Endothelial cell (in vitro differentiated cells): ENCODE results near the gene TRRAP. TPM values are rescaled to one million over a fixed set of nuclear protein-coding genes. Genes with fewer than 3 reads are reported as not detected.
A peak's percentile ranks its signal among the peaks of the same experiment; 100 is the strongest.

Source experiments
- DNase-seq: peaks from one replicate; pipeline ENCODE4 v3.0.0; 2021; ENCODE audit warnings: low spot score
- H3K27ac Mint-ChIP-seq: one replicate; pipeline ENCODE4 v1.8.0; 2021; ENCODE audit warnings: mixed read lengths, inconsistent platforms; ENCODE audit not compliant: unreplicated experiment
- H3K27me3 Mint-ChIP-seq: one replicate; pipeline ENCODE4 v1.8.0; 2021; ENCODE audit warnings: mild to moderate bottlenecking, moderate library complexity, mixed read lengths, inconsistent platforms; ENCODE audit not compliant: unreplicated experiment
- H3K36me3 Mint-ChIP-seq: one replicate; pipeline ENCODE4 v1.8.0; 2021; ENCODE audit warnings: mild to moderate bottlenecking, low read depth, mixed read lengths, inconsistent platforms; ENCODE audit not compliant: unreplicated experiment
- H3K4me1 Mint-ChIP-seq: one replicate; pipeline ENCODE4 v1.8.0; 2021; ENCODE audit warnings: mild to moderate bottlenecking, mixed read lengths, inconsistent platforms; ENCODE audit not compliant: unreplicated experiment
- H3K4me3 Mint-ChIP-seq: one replicate; pipeline ENCODE4 v1.8.0; 2021; ENCODE audit warnings: mild to moderate bottlenecking, mixed read lengths, inconsistent platforms; ENCODE audit not compliant: unreplicated experiment
- H3K9me3 Mint-ChIP-seq: one replicate; pipeline ENCODE4 v1.8.0; 2021; ENCODE audit warnings: mixed read lengths, inconsistent platforms; ENCODE audit not compliant: unreplicated experiment
- total RNA-seq: library from RNA; stranded (reverse); fragmentation: NEBNext Ultra II Directional; extraction: Animal tissue kit (Norgen Biotek cat#: 25700); gene quantifications from one replicate; pipeline ENCODE4 v1.2.1, GENCODE V29; 2021; ENCODE audit not compliant: unreplicated experiment
- TF ChIP-seq, protein P1 (sequence below): fragments of 200-600 bp; sonication (generic); IDR thresholded peaks from one replicate; pipeline ENCODE4 v1.5.0; 2021; ENCODE audit warnings: antibody characterized with exemption; ENCODE audit not compliant: unreplicated experiment

The TRRAP gene
- total RNA-seq, 1 donor from 2014 or later: 53.5 TPM

DNA sequence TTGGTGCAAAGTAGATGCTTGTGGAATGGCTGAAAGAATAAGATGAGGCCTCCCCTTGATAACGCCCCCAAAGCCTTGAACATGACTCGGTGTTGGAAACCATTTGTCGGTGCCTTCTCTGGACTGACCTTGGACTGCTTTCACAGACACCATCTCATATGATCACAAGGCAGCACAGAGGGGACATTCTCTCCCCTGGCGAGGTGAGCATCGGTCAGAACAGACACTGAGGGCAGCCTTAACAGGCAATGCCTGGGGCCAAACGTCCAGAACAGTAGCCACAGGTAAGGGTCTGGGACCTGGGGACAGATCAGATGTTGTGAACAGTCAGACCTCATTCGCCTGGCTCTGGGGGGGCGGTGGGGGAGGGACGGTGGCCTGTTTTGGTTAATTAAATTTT lies 2.8 kb upstream of the TRRAP start:
- no peaks in the 10 kb centered on the region for H3K36me3 Mint-ChIP-seq
- no peak for DNase-seq
- H3K4me1 Mint-ChIP-seq: peaks cover 10% of the 10 kb centered on the region
- TF ChIP-seq, protein P1, sequence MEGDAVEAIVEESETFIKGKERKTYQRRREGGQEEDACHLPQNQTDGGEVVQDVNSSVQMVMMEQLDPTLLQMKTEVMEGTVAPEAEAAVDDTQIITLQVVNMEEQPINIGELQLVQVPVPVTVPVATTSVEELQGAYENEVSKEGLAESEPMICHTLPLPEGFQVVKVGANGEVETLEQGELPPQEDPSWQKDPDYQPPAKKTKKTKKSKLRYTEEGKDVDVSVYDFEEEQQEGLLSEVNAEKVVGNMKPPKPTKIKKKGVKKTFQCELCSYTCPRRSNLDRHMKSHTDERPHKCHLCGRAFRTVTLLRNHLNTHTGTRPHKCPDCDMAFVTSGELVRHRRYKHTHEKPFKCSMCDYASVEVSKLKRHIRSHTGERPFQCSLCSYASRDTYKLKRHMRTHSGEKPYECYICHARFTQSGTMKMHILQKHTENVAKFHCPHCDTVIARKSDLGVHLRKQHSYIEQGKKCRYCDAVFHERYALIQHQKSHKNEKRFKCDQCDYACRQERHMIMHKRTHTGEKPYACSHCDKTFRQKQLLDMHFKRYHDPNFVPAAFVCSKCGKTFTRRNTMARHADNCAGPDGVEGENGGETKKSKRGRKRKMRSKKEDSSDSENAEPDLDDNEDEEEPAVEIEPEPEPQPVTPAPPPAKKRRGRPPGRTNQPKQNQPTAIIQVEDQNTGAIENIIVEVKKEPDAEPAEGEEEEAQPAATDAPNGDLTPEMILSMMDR: no peak
- peaks cover 11% of the 10 kb centered on the region for H3K27me3 Mint-ChIP-seq
- no peak overlapping the region for H3K27ac Mint-ChIP-seq
- H3K9me3 Mint-ChIP-seq: no peaks in the 10 kb centered on the region
- H3K4me3 Mint-ChIP-seq: no peak overlapping the region

DNA sequence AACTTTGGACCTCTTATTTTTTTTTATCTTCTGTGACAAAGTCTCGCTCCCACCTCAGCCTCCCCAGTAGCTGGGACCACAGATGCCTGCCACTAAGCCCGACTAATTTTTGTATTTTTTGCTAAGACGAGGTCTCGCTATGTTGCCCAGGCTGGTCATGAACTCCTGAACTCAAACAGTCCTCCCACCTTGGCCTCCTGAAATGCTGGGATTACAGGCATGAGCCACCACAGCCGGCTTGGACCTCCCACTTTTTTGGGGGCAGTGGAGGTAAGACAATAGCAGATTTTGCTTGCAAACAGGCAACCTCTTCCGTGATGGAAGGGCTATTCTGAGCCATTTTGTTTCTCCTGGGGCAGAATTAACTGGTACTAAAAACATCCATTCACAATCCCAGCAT lies 1.2 kb upstream of the TRRAP start:
- peak overlapping the region; percentile 87 for H3K4me3 Mint-ChIP-seq
- peaks cover 11% of the 10 kb centered on the region for H3K4me1 Mint-ChIP-seq
- H3K36me3 Mint-ChIP-seq: no peaks in the 10 kb centered on the region
- no peak overlapping the region for H3K27ac Mint-ChIP-seq
- TF ChIP-seq, protein P1: no peak
- no peak for DNase-seq
- H3K9me3 Mint-ChIP-seq: no peaks in the 10 kb centered on the region
- peaks cover 9% of the 10 kb centered on the region for H3K27me3 Mint-ChIP-seq

DNA sequence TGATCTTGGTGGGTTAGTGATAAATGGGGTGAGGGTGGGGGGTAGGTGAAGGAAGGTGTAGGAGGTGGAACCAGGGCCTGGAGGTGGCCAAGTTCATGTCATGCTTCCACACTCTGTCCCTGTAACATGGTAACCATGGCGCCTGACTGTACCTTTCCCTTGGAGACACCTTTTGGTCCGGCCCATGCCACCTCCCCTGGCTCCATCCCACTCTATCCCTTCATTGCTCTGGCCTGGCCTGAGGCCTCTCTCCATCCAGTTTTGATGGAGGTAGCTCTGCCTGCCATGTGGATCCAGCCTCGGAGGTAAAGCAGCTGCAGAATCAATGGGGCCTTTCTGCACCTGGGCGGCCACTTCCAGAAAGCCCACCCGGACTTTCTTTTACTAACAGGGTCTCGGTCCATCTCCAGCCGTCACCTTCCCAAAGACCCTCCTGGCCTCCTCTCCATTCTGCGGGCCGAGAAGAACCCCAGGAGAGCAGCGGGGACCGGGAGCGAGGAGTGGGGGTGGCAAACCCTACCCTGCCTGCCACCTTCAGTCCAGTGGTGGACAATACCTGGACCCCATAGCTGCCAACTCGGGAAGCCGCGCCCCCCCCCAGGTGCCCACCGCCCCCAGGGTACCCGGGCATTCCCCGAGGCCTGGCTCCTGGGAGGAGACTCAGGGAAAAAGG lies 504 bp upstream of the TRRAP start:
- no peaks in the 10 kb centered on the region for H3K9me3 Mint-ChIP-seq
- peaks cover 11% of the 10 kb centered on the region for H3K4me1 Mint-ChIP-seq
- H3K36me3 Mint-ChIP-seq: no peaks in the 10 kb centered on the region
- H3K27ac Mint-ChIP-seq: no peak overlapping the region
- H3K4me3 Mint-ChIP-seq: peak overlapping the region; percentile 87
- H3K27me3 Mint-ChIP-seq: peaks cover 9% of the 10 kb centered on the region
- DNase-seq: no peak
- TF ChIP-seq, protein P1: no peak

DNA sequence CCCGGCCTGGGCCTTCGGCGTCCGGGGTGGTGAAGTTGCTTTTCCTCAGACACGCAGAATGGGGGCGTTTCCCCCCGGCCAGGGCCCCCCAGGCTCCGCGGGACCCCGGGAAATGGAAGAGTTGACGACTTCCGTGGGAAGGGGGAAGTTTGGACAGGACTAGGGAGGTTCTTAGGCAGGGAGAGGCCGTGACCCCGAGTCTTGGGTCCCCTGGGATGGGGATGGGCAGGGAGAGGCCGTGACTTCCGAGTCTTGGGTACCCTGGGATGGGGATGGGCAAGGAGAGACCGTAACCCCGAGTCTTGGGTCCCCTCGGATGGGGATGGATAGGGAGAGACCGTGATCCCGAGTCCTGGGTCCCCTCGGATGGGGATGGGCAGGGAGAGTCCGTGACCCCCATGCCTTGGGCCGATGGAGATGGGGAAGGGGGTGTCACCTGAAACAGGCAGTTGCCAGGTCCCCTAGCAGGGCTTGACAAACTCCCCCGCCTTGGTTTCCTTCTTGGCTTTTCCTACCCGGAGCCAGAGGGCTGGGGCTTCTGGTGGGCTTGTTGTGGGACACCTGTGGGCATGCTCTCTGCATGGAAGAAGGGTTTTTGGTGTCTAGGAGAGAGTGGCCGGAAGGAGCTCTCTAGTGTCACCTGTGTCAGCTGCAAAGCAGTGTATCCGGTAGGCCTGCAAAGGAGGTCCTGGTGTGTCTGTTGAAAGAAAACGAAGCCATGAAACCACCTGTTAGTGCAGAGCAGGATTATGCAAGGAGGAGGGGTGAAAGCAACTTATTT lies 1.1 kb downstream of the TRRAP start:
- H3K4me1 Mint-ChIP-seq: peaks cover 11% of the 10 kb centered on the region
- no peak for DNase-seq
- peak overlapping the region; percentile 94 for H3K4me3 Mint-ChIP-seq
- peaks cover 9% of the 10 kb centered on the region for H3K27me3 Mint-ChIP-seq
- peaks cover 4% of the 10 kb centered on the region for H3K36me3 Mint-ChIP-seq
- peak overlapping the region; percentile 61 for H3K27ac Mint-ChIP-seq
- no peaks in the 10 kb centered on the region for H3K9me3 Mint-ChIP-seq
- TF ChIP-seq, protein P1: peak; percentile 10

DNA sequence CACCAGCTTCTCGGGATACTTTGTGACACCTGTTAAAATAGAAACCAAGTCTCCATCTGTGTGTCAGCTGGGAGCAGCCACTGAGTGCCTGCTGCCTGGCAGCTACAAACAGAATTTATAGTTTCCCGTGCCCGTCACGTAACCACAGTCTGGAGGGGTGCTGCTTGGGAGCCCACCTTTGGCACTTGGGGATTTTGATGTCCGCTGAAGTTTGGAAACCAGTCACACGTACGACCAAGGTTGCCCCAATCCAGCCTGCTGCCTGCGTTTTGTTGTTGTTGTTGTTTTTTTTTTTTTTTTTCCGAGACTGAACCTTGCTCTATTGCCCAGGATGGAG lies 1.6 kb downstream of the TRRAP start:
- Mint-ChIP-seq H3K27ac (no peak overlapping the region), H3K9me3 (no peaks in the 10 kb centered on the region), H3K36me3 (peaks cover 4% of the 10 kb centered on the region), H3K4me1 (peaks cover 11% of the 10 kb centered on the region), H3K27me3 (peaks cover 8% of the 10 kb centered on the region), H3K4me3 (peak overlapping the region; percentile 71)
- TF ChIP-seq, protein P1: no peak
- DNase-seq: no peak
